ENCODE measurements around the gene SFRP2. TPM values are rescaled to one million over a fixed set of nuclear protein-coding genes. Genes with fewer than 3 reads are reported as not detected.

SFRP2 gene
- total and polyA plus RNA-seq, 2 of the 4 experiments (the other 2 are of a cell fraction): not detected

- Histone ChIP-seq H3K79me1 (ENCODE audit: low read depth in 1 of 2, low read length in 2 of 2) (no peaks in the 10 kb centered on the region), H2AK9ac (replicated peaks; ENCODE audit: low read depth, low read length, poor library complexity) (no peak overlapping the region), H4K91ac (ENCODE audit: insufficient read depth, low read depth, low read length) (no peak overlapping the region), H3K56ac (ENCODE audit: extremely low read depth, insufficient read depth, low read length) (no peak overlapping the region), H3K9me3 (ENCODE audit: control insufficient read depth, insufficient read depth, low read length) (no peaks in the 10 kb centered on the region), H3K4me3 (ENCODE audit: insufficient read depth, low read depth, low read length) (no peak overlapping the region), H4K20me1 (ENCODE audit: insufficient read depth, low read length) (no peaks in the 10 kb centered on the region), H3K9ac (ENCODE audit: low read depth, low read length) (no peak overlapping the region), H3K4me1 (ENCODE audit: control insufficient read depth, insufficient read depth, low read length) (no peaks in the 10 kb centered on the region), H3K27ac (ENCODE audit: insufficient read depth, low read length) (no peak overlapping the region), H3K18ac (ENCODE audit: low read depth, low read length) (no peak overlapping the region), H3K9me1 (ENCODE audit: insufficient read depth, low read length) (no peaks in the 10 kb centered on the region), H2BK120ac (ENCODE audit: low read depth, low read length) (no peak overlapping the region), H2AK5ac (ENCODE audit: low read depth, low read length) (no peak overlapping the region), H2BK5ac (ENCODE audit: low read depth, low read length, poor library complexity, severe bottlenecking) (no peak overlapping the region), H3K4ac (ENCODE audit: low read depth, low read length) (no peak overlapping the region), H3K23ac (ENCODE audit: low read depth, low read length) (no peak overlapping the region), H3K27me3 (ENCODE audit: control insufficient read depth, insufficient read depth, low read length) (peaks cover 1% of the 10 kb centered on the region; the same call in 1 of the 2 replicates), H4K5ac (ENCODE audit: low read depth, low read length) (no peak overlapping the region), H2BK15ac (ENCODE audit: low read depth, low read length) (no peak overlapping the region), H2AFZ (replicated peaks; ENCODE audit: low read length, poor library complexity) (peak overlapping the region; percentile 27), H3K4me2 (ENCODE audit: low read depth, low read length) (no peak overlapping the region), H3K14ac (replicated peaks; ENCODE audit: low read depth, low read length) (no peak overlapping the region), H2BK20ac (ENCODE audit: low read depth, low read length) (no peak overlapping the region), H4K8ac (ENCODE audit: low read depth in 2 of 2, low read length in 2 of 2) (no peak overlapping the region), H3K36me3 (ENCODE audit: control insufficient read depth, insufficient read depth, low read length) (no peaks in the 10 kb centered on the region)
- in situ Hi-C loops (cut with MboI; ENCODE audit: low sequenced_read_pairs): no loop called here
- TF ChIP-seq MAZ (IDR thresholded peaks at IDR 0.05; ENCODE audit: borderline replicate concordance, low read depth, low read length): no peak
- no peak for TF ChIP-seq RCOR1 (IDR thresholded peaks at IDR 0.05; ENCODE audit: insufficient replicate concordance, low read length)
- no peak for TF ChIP-seq ELK1 (IDR thresholded peaks at IDR 0.05; ENCODE audit: borderline replicate concordance, low read depth, low read length)
- TF ChIP-seq RAD21 (IDR thresholded peaks at IDR 0.05; ENCODE audit: low read length): no peak
- TF ChIP-seq CHD1 (IDR thresholded peaks at IDR 0.05; ENCODE audit: low read depth, low read length): no peak
- no peak for TF ChIP-seq MAFK (IDR thresholded peaks at IDR 0.05; ENCODE audit: low read depth, low read length)
- TF ChIP-seq BHLHE40 (IDR thresholded peaks at IDR 0.05; ENCODE audit: low read depth, low read length): no peak
- no peak for TF ChIP-seq MXI1 (IDR thresholded peaks at IDR 0.05; ENCODE audit: borderline replicate concordance, low read depth, low read length)
- no peak for TF ChIP-seq SMC3 (IDR thresholded peaks at IDR 0.05; ENCODE audit: low read depth, low read length)
- TF ChIP-seq CTCF (conservative IDR thresholded peaks at IDR 0.05; ENCODE audit: low read depth, low read length): no peak
- TF ChIP-seq RFX5 (IDR thresholded peaks at IDR 0.05; ENCODE audit: low read depth, low read length): no peak
- TF ChIP-seq CEBPB (IDR thresholded peaks at IDR 0.05; ENCODE audit: low read depth, low read length): no peak
- TF ChIP-seq NFE2L2 (IDR thresholded peaks at IDR 0.05; ENCODE audit: low read depth, low read length): no peak
- TF ChIP-seq FOS (IDR thresholded peaks at IDR 0.05; ENCODE audit: low read depth, low read length): no peak
- TF ChIP-seq POLR2A (IDR thresholded peaks at IDR 0.05; ENCODE audit: low read depth, low read length): no peak
- no peak for TF ChIP-seq USF2 (IDR thresholded peaks at IDR 0.05; ENCODE audit: low read depth, low read length)
- POLR2A ChIA-PET (ENCODE audit: unreplicated experiment): no interaction called here
- DNase-seq (no peak), ATAC-seq (ENCODE audit: low read depth) (no peak)
- dilution Hi-C loops (cut with HindIII; ENCODE audit: low sequenced_read_pairs, unreplicated experiment): no loop called here
- no CpG with 5 or more reads among the region's 6 CpGs for WGBS, 2 experiments (ENCODE audit: extremely low coverage in 2 of 2, insufficient read length in 1 of 2)
- CTCF ChIA-PET: no interaction called here
- no TSS peak for BruUV-seq (replicated peaks)
- intact Hi-C loops (cut with micrococcal nuclease): no loop called here
These were observed 22.1 kb downstream of the SFRP2 start for GRCh38 chr4:153766758-153767157.
